NOMO-1 treated with DMSO at 0.1 percent for 48 hours (cell line): ENCODE data around the gene PLD3.
"Not testable (repeated sequence)": the region's sequence is repeated elsewhere in the genome, so short reads cannot be mapped to it uniquely, and the experiment has no call there.

ENCODE experiments used
- DNase-seq: peaks from one replicate; lab custom pipeline; 2025; ENCODE audit not compliant: unreplicated experiment; lab: John Stamatoyannopoulos, UW

The PLD3 gene

DNA sequence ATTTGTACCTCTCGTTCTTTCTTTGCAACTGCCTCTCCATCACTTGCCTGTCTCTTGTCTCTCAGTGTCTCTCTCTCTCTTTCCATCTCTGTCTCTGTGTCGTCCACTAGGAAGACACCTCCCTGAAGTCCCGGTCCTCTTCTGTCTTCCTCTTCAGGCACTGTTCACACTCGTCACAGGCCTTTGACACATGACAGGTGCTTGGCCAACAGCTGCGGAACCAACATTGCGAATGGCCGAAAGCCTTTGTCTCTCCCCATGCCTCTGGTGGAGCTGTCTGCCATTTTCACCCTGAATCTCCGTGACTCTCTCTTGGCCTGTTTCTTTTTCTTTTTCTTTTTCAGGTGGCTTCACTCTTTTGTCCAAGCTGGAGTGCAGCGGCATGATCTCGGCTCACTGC is 38.7 kb downstream of the PLD3 start:
- DNase-seq, result no peak

DNA sequence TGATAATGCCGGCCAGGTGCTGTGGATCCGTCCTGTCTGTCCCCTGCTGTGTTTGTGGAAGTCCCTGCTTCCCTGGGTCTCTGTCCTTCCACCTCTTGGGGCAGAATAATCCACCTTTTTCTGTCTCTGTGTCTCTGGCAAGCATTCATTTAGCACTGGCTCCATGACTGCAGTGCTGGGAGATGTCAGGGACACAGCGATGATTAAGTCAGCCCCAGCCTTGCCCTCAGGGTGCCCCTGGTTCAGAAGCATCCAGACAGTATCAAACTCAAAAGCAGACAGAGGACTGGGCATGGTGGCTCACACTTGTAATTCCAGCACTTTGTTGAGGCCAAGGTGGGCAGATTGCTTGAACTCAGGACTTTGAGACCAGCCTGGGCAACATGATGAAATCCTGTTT is 40.0 kb downstream of the PLD3 start:
- no peak for DNase-seq

DNA sequence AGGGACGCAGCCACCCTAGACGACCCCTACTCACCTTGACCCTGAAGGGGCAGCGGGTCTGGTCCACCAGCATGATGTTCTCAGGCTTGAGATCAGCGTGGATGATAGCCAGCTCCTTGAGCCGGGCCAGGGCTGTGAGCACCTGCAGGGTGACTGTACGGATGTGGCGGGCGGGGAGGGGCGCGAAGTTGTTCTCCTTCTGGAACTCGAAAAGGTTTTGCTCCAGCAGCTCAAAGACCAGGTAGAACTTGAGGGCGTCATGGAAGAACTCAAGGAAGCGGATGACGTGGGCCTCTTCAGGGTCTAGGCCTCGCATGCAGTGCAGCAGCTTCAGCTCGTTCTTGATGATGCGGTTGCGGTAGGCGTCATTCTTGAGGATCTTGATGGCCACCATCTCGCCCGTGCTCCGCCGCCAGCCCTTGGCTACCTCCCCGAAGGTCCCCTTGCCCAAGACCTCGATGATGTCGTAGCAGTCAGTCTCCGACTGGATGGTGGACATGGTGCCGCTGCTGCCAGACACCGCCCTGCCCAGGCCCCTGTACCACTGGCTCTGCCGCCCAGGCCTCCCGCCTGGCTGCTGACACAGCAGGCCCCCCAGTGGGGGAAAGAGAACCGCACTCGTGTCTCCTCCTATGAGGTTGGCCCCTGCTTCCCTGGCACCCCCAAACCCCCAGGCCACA is 41.0 kb downstream of the PLD3 start:
- DNase-seq, result no peak

DNA sequence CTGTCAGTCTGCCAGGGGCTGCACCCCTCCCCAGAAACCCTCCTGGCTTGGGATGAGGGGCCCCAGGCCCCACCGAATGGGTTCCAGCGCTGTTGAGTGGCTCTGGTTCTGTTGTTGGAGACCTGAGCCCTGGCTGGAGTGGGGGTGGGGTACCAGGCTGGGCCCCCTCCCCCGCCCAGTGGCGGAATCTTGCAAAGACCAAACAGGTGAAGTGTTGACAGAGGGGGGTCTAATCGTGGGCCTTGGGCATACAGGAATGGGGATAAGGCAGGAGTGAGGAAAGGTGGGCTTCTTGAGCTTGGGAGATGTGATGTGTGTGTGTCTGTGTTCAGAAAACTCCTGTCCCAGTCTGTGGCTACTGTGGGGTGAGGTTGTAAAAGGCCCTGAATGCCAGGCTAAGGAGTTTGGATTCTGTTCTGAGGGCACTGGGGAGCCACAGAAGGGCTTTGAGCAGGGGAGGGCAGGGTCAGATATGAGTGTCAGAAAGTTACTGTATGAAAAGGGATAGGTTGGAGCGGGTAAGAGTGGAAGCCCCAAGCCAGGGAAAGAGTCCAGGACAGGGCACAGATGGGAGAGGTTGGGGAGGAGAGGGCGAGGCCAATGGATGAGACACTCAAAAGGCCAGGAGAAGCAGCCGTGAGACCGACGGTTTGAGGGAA is 41.7 kb downstream of the PLD3 start, which contains the start of gene HIPK4:
Gene HIPK4, minus strand, starts transcription at position 98 of the 659 bp plus-strand sequence. CDS start 279 bp downstream, outside the sequence.
- no peak for DNase-seq

DNA sequence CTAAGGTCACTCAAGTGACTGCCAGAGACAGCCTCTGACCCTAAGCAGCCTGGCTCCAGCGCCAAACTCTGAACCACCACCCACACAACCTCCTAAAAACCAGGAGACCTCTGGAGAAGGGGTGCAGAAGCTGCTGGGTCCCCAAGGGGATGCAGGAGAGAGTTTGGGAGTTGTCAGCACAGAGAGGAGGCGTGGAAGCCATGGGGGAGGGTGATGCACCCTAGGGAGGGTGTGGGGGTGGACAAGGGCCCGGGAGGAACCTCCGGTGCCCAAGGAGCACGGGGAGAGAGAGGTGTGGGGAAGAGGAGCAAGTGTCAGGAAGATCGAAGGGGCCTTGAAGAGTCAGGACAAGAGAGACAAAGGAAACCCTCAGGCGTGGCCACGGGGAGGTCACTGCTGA is 43.6 kb downstream of the PLD3 start:
- no peak for DNase-seq

DNA sequence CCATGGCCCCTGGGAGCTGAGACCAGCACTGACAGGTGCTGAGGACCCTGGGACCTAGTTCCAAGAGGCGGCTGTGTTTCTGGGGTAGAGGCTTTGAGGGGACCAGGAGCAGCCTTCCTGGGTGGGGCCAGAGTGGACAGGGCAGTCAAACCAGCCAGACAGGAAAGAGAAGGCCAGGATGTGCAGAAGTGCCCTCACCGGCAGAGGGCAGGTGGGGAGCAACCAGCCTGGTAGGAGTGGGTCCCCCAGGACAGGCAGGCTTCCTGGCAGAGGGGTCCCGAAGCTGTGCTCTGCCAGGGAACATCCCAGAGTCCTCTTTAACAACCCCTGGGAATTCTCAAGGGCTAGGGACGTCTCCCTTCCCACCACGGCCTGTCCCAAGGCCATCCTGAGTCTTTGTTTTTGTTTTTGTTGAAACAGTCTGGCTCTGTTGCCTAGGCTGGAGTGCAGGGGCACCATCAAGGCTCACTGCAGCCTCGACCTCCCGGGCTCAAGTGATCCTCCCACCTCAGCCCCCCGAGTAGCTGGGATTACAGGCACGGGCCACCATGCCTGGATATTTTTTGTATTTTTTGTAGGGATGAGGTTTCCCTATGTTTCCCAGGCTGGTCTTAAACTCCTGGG is 44.5 kb downstream of the PLD3 start:
- DNase-seq, result no peak

DNA sequence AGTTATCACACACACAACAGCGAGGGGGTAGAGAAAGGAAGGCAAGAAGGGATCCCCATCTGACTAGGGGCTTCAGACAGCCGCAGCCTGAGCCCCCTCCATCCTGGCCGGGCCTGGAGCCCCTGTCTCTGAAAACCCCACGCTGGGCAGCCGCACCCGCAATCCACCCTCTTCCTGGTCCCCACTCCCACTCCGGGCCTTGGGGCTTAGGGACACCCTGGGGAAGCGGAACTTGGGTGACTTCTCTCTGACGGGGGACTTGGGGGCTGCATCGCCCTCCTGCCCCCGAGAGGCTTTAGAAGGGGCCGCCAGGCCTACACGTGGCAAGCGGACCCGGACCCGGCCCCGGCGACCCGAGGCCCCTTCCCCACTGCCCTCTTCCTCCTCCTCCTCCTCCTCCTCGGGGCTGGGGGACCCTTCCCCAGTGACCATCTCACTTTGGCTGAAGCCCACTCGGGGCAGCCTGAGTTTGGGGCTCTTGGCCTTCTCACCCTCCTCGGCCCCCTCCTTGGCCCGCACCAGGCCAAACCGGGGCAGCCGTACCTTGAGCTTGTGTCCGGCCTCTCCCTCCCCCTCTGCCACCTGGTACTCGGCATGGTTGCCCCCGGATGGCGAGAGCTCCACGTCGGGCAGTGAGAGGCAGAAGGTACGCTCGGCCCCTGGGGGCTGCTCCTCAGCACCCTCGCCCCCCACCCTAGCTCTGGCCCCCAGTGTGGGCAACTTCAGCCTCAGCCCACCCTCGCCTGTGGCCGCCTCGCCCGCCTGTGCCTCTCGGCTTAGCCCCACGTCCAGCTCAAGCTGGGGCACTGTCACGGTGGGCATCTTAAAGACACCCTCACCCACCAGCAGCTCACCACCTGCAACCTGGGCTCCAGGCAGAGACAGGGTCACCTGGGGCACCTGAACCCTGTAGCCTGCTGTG is 45.7 kb downstream of the PLD3 start:
- no peak for DNase-seq

DNA sequence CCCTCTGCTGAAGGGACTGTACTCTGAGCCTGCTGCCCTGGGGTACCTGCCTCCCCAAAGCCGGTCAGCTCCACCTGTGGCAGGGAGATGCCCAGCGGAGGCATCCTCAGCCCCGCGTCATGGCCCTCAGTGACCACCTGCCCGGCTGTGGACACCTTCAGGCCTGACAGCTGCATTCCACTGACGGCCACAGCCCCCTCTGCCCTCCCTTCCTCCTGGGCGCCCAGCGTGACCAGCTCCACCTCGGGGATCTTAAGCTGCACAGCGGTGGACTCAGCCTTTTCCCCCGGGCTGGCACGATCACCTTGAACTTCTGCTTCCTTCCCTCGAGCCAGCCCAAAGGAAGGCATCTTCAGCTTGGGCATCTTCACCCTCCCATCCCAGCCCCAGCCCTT is 46.3 kb downstream of the PLD3 start:
- DNase-seq, result no peak

DNA sequence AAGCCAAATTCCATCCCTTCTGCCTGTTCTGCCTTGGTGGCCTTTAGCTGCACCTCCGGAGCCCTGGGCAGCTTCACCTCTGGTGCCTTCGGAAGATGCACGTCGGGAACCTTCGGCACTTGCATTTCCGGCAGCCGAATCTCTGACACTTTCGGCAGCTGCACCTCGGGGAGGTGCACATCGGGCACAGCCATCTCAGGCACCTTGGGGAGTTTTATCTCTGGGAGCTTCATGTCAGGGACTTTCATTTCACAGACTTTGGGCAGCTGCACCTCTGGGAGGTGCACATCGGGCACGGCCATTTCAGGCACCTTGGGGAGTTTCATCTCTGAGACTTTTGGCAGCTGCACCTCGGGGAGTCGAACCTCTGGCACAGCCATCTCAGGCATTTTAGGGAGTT is 47.5 kb downstream of the PLD3 start:
- no peak for DNase-seq

DNA sequence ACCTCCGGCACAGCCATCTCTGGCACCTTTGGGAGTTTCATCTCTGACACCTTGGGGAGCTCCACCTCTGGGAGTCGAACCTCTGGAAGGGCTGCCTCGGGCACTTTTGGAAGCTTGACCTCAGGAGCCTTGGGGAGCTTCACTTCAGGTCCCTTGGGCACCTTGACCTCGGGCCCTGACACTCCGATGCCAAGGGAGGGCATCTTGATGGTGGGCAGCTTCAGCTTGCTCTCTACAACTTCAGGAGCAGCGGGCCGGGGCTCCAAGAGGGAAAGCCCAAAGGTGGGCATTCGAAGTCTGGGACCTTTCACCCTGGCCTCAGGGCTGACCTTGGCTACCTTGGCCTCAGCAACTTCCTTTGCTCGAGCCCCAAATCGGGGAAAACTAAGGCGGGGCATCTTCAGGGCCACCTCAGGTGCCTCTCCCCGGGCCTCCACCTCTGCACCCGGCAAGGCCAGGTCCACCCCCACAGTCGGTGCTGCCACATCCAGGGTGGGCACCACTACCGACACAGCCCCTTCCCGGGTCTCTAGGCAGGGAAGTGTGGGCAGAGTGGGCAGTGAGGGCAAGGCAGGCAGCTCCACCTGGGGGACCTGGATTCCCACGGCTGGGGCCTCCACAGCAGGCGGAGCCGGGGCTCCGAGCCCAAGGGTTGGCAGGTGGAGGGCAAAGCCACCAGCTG is 48.5 kb downstream of the PLD3 start:
- no peak for DNase-seq

DNA sequence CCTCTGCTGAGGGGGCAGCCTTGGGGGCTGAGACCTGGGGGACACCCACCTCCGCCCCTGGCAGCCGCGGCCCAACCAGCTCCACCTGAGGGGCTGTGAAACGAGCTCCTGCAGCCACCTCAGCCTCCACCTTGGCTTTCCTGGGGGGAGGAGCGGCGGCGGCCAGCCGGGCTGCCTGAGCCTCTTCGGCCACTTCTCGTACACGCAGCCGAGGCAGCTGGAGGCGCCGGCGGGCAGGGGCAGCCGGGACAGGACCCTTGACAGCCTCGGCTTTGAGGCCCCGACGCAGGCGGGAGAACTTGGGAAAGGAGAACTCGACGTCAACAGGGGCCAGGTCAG is 49.0 kb downstream of the PLD3 start:
- DNase-seq, result no peak

DNA sequence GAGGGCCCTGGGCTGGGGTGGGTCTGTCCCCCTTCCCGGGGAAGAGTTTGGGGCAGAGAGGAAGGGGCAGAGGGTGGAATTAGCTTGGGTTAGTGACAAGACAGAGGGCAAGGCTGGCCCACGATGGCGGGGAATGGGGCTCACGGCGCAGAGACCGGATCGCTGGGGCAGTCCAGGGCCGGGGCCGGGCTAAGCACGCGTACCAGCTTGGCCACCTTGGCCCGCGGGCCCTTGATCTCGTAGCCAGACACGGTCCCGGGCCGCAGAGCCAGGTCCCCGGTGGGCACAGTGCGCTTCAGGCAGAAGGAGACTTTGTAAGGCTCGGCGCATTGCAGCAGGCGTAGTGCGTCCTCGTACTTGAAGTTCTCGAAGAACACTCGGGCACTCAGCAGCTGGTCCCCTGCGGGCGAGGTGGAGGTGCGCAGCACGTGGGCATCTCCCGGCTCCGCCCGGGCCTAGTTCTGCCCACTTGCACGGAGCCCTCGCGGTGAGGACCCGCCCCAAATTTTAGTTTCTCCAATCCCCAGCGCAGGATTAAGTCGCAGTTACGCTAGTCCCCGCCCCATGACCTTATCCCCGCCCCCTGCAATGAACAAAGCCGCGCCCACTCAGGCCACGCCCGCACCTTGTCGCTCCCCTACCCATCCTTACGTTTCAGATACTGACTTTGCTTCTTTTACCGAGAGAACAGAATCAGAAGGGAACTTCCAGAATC is 50.1 kb downstream of the PLD3 start:
- no peak for DNase-seq

DNA sequence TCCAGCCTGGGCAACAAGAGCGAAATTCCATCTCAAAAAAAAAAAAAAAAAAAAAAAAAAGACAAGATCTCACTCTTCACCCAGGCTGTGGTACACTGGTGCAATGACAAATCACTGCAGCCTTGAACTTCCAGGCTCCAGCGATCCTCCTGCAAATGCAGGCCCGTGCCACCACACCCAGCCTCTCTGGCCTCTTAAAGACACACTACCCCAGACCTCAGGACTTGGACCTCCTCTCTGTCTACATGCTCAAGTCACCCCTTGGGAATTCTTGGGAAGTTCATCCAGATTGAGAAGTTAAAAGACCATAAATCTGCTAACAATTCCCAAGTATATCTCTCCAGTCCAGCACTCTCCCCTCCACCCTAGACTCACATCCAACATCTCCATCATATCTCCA is 52.1 kb downstream of the PLD3 start:
- no peak for DNase-seq

DNA sequence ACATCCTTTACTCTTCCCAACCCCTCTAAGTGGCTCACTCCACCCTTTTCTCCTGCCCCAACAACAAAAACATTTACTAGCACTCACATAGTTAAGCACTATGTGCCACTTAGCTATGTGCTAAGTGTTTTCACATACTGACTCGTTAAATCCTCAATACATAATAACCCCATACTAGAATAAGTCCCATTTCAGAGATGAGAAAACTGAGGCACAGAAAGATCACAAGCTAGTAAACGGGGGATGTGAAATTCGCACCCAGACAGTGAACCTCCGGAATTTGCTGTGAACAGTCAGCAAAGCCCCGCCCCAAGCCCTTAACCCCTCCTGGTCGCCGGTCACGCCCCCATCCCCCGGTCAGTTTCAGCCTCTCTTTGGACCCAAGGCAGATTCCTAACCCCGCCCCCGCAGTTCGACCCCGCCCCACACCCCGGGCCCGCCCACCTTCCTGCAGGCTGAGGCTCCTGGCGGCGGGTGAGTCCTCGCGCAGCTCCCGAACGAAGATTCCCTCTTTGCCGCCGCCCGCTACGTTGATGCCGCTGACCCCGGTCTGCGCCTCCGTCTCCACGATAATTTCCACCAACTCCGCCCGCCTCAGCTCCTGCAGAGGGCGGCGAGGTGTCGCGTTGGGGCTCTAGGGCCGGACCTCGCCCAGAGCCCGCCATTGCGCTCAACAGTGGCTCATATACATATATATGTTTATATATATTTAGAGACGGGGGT is 54.9 kb downstream of the PLD3 start:
- DNase-seq, result peak; percentile 87

DNA sequence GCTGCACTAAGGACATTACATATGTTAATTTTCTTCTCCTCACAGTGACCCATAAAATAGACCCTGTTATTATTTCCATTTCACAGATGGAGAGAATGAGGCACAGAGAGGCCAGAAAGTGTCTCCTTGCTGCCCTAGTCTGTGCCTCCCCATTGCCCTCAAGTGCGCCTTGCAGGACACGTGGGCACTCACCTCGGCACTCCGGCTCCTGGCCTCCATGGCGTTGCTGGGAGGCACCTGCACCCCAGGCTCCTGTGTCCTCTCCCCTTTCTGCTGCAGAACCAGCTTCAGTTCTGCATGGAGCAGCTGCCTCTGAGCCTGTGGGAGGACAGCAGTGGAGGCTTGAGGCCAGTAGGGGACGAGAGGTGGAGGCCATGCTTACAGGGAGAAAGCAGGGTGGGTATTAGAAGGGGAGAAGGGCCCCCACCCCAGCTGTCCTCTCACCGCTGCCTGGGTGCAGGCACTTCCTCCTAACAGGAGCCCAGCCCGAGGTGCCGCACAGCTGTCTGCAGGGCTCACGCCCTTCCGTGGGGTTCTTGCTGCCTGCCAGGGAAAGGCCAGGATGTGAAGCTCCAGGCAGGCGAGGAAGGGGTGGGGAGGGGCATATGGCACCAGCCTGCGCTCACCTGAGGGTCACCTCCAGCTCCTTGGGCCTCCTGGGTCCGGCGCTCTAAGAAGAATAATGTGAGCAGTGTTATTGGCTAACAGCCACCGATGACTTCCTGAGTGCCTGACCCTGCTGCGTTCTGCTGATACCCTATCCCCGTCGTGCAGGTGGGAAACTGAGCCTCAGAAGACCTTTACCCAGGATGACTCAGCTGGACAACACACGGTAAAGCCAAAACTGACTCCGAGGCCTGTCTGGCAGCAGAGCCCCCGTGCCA is 59.5 kb downstream of the PLD3 start:
- DNase-seq, result no peak

DNA sequence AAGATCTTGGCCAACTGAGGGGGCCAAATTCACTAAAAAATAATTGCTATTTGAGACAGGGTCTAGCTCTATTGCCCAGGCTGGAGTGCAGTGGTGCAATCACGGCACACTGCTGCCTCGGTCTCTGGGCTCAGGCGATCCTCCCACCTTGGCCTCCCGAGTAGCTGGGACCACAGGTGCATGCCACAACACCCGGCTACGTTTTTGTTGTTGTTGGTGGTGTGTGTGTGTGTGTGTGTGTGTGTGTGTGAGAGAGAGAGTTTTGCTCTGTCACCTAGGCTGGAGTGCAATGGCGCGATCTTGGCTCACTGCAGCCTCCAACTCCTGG is 60.1 kb downstream of the PLD3 start:
- DNase-seq, result not testable (repeated sequence)

DNA sequence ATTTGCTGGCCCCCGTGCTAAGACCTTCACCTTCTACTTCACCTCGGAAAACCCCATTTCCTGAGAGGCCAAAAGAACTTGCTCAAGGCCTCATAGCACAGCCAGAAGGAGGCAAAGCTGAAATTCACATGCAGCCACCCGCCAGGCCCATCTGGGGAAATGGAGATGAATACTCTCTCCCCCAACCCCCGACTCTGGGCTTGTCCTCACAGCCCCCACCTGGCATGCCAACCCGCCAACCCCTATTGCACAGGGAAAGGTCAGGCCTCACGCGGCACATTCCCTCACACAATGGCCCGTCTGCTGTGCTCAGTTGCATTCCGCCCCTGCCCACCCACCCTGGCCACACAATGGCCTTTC is 61.5 kb downstream of the PLD3 start:
- no peak for DNase-seq

DNA sequence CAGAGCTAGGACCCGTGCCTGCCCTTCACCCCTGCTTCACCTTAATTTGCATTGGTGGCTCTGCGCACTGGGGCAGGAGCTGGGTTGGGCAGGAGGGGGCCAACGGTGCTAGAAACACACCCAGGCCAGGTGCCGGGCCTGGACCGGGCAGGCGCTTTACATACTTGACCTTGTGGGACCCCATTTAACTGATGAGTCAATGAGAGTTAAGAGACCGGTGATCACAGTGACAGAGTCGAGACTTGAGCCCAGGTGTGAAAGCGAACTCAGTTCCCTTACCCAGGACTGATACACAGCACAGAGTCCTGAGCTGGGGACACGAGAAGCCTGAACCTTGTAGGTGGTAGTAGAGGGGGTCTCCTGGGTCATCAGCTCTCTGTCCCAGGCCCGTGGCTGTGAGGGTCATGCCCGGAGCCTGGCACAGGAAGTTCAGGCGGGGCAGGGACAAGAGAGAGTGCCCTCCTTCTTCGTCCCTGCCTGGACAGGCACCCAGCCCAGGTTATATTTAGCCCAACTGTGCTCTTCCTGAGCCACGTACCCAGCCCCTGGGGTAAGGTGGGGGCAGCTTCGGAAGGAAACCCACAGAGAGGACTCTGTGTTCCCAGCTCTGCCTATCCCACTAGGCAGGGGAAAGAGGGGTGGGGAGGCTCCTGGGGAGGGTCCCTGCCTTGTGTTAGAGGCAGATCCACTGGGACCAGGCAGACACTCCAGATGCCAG is 62.8 kb downstream of the PLD3 start:
- no peak for DNase-seq
